ENCODE data around the gene LGR4. TPM values are rescaled to one million over a fixed set of nuclear protein-coding genes. Genes with fewer than 3 reads are reported as not detected.
A peak's percentile ranks its signal among the peaks of the same experiment; 100 is the strongest.

Gene LGR4
- total and polyA plus RNA-seq, 9 of the 15 experiments (the other 6 are each of a cell fraction or from before 2014, with no cell fraction given) = 0.94 to 10.1 (median 5.8) TPM

GRCh38 chr11:27447288-27448183 is 25.1 kb downstream of the LGR4 start (continued):
- TF ChIP-seq REST (IDR thresholded peaks at IDR 0.05; ENCODE audit: borderline replicate concordance) (no peak), REST (CRISPR knock-in tag; IDR thresholded peaks at IDR 0.05; ENCODE audit: low read depth) (no peak), BRF2 (IDR thresholded peaks at IDR 0.05; ENCODE audit: borderline replicate concordance, insufficient read depth, insufficient read length) (no peak), ZNF584 (CRISPR knock-in tag; IDR thresholded peaks at IDR 0.05; ENCODE audit: low read depth) (no peak), RFX1 (IDR thresholded peaks at IDR 0.05) (peak; percentile 61), MLX (CRISPR knock-in tag; conservative IDR thresholded peaks at IDR 0.05) (no peak), ZNF644 (tag; IDR thresholded peaks at IDR 0.05; ENCODE audit: low read depth) (0 out of 2 replicates have a peak, but pooled peaks have one; percentile 29), HNRNPL (IDR thresholded peaks at IDR 0.05; ENCODE audit: low read depth, low read length) (no peak), HOMEZ (CRISPR knock-in tag; IDR thresholded peaks at IDR 0.05) (no peak)
- TF ChIP-seq, protein P1, sequence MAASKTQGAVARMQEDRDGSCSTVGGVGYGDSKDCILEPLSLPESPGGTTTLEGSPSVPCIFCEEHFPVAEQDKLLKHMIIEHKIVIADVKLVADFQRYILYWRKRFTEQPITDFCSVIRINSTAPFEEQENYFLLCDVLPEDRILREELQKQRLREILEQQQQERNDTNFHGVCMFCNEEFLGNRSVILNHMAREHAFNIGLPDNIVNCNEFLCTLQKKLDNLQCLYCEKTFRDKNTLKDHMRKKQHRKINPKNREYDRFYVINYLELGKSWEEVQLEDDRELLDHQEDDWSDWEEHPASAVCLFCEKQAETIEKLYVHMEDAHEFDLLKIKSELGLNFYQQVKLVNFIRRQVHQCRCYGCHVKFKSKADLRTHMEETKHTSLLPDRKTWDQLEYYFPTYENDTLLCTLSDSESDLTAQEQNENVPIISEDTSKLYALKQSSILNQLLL (CRISPR knock-in tag; IDR thresholded peaks at IDR 0.05; ENCODE audit: borderline replicate concordance) = no peak
- TF ChIP-seq, protein P2, sequence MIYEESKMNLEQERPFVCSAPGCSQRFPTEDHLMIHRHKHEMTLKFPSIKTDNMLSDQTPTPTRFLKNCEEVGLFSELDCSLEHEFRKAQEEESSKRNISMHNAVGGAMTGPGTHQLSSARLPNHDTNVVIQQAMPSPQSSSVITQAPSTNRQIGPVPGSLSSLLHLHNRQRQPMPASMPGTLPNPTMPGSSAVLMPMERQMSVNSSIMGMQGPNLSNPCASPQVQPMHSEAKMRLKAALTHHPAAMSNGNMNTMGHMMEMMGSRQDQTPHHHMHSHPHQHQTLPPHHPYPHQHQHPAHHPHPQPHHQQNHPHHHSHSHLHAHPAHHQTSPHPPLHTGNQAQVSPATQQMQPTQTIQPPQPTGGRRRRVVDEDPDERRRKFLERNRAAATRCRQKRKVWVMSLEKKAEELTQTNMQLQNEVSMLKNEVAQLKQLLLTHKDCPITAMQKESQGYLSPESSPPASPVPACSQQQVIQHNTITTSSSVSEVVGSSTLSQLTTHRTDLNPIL (CRISPR knock-in tag; IDR thresholded peaks at IDR 0.05) = no peak
